Peyer's patch (tissue), 4 donors: ENCODE measurements around the gene TCF7L2.

Source experiments
- POLR2A ChIP-seq, 2 donors: fragments of 450-650 bp; IDR thresholded peaks; one replicate each; pipeline ENCODE4 v1.5.1; 2017; ENCODE audit warnings: antibody characterized with exemption in 2 of 2, mild to moderate bottlenecking in 2 of 2, moderate library complexity in 2 of 2
- TF ChIP-seq, protein P1 (sequence below), 6 experiments: fragments of 450-650 bp in 4 of 6; fragments of 200-600 bp in 2 of 6; sonication (generic) in 1 of 6; IDR thresholded peaks; one replicate each; pipeline ENCODE4 v1.5.1; 2017 to 2019; ENCODE audit warnings: antibody characterized with exemption in 6 of 6, mild to moderate bottlenecking in 3 of 6, moderate library complexity in 1 of 6

DNA sequence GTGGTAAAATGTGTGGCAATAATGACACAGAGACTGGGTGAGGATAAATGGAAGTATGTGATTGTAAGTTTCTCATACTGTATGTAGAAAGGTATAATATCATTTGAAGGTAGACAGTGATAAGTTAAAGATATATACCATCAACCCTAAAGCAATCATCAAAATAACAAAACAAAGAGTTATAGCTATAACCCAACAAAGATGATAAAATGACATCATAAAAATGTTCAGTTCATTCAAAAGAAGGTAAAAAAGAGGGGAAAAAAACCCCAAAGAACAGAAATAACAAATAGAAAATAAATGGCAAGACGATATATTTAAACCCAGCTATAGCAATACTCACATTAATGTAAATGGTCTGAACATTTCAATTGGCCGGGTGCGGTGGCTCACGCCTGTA, 17.4 kb upstream of the TCF7L2 start:
- TF ChIP-seq POLR2A (IDR thresholded peaks at IDR 0.05): no peak
- TF ChIP-seq, protein P1, sequence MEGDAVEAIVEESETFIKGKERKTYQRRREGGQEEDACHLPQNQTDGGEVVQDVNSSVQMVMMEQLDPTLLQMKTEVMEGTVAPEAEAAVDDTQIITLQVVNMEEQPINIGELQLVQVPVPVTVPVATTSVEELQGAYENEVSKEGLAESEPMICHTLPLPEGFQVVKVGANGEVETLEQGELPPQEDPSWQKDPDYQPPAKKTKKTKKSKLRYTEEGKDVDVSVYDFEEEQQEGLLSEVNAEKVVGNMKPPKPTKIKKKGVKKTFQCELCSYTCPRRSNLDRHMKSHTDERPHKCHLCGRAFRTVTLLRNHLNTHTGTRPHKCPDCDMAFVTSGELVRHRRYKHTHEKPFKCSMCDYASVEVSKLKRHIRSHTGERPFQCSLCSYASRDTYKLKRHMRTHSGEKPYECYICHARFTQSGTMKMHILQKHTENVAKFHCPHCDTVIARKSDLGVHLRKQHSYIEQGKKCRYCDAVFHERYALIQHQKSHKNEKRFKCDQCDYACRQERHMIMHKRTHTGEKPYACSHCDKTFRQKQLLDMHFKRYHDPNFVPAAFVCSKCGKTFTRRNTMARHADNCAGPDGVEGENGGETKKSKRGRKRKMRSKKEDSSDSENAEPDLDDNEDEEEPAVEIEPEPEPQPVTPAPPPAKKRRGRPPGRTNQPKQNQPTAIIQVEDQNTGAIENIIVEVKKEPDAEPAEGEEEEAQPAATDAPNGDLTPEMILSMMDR (IDR thresholded peaks at IDR 0.05): no peak
